Keratinocyte (primary cell): Measurements from ENCODE around the gene RYR2.

Source experiments
- CTCF ChIP-seq, 3 experiments: IDR thresholded peaks in 1 of 3; conservative IDR thresholded peaks in 1 of 3; optimal IDR thresholded peaks in 1 of 3; 2 replicates in 2 of 3; 3 replicates in 1 of 3; pipeline versions ENCODE3 to v1.5.1; 2011; ENCODE audit warnings: low read length in 3 of 3, mild to moderate bottlenecking in 3 of 3, moderate library complexity in 2 of 3, control low read depth in 1 of 3, inconsistent platforms in 1 of 3; ENCODE audit not compliant: insufficient read depth in 2 of 3; ENCODE audit errors: extremely low read depth in 1 of 3
- EZH2 ChIP-seq: IDR thresholded peaks from one replicate; pipeline ENCODE4 v1.6.1; 2012; ENCODE audit warnings: inconsistent platforms, mild to moderate bottlenecking, low read length, moderate library complexity

GRCh38 chr1:237838320-237838719 lies 796.3 kb downstream of the RYR2 start:
- TF ChIP-seq CTCF (optimal IDR thresholded peaks at IDR 0.05 in 1 of 3, IDR thresholded peaks at IDR 0.05 in 1 of 3, conservative IDR thresholded peaks at IDR 0.05 in 1 of 3; ENCODE audit: extremely low read depth in 1 of 3, insufficient read depth in 2 of 3, low read length in 3 of 3) (no peak), EZH2 (no peak)
